K562 (cell line): ENCODE results near the gene TBC1D5. TPM values are rescaled to one million over a fixed set of nuclear protein-coding genes. Genes with fewer than 3 reads are reported as not detected.

Experiments
- ATF1 ChIP-seq, 2 experiments: fragments of 450-650 bp in 1 of 2; IDR thresholded peaks; 2 replicates each; pipeline ENCODE4 v1.6.1; 2016; ENCODE audit warnings: missing compliant biosample characterization in 1 of 2, missing genetic modification characterization in 1 of 2
- CHAMP1 ChIP-seq: fragments of 450-650 bp; IDR thresholded peaks from 2 replicates; pipeline ENCODE4 v1.6.1; 2016; ENCODE audit warnings: mild to moderate bottlenecking
- KLF1 ChIP-seq: fragments of 450-650 bp; IDR thresholded peaks from 2 replicates; pipeline ENCODE4 v1.6.1; 2016; ENCODE audit warnings: missing genetic modification characterization, missing compliant biosample characterization
- SPI1 ChIP-seq: IDR thresholded peaks from 2 replicates; pipeline ENCODE4 v1.6.1; 2011; ENCODE audit warnings: low read depth, low read length, control low read depth, borderline replicate concordance
- SRF ChIP-seq, 2 experiments: fragments of 250-450, 450-650 bp in 1 of 2; sonication (Bioruptor Pico) in 1 of 2; sonication (generic) in 1 of 2; formaldehyde crosslinking; IDR thresholded peaks; 2 replicates each; pipeline versions ENCODE4 v1.5.0 to v1.5.1; 2020 to 2022; ENCODE audit warnings: mild to moderate bottlenecking in 1 of 2, missing genetic modification reagents in 1 of 2
- SRSF1 ChIP-seq: fragments of 200-400 bp; formaldehyde crosslinking; IDR thresholded peaks from 2 replicates; pipeline ENCODE4 v1.6.1; 2017; ENCODE audit warnings: mild to moderate bottlenecking, low read depth, low read length, moderate library complexity
- TRIM28 ChIP-seq: fragments of 450-650 bp; IDR thresholded peaks from 2 replicates; pipeline ENCODE4 v1.6.1; 2017
- ZNF764 ChIP-seq: fragments of 250-450 bp; sonication (Bioruptor Pico); IDR thresholded peaks from 2 replicates; pipeline ENCODE4 v1.4.0; 2020; ENCODE audit warnings: low read depth, mild to moderate bottlenecking, moderate library complexity
- polyA plus RNA-seq, 8 experiments: library from polyadenylated mRNA; depleted of rRNA in 4 of 8; stranded (reverse) in 5 of 8; unstranded in 3 of 8; fragments of >200 nt; fragmentation: Nextera tagmentation in 2 of 8; fragmentation: Illumina TruSeq in 1 of 8; extraction: Ambion mirVana in 2 of 8; extraction: Trizol in 1 of 8; gene quantifications; 2 replicates each; pipeline versions ENCODE4 v1.2.1 to v1.2.3, GENCODE V29; 2011 to 2014; ENCODE audit warnings: inconsistent platforms in 1 of 8, missing spikeins in 1 of 8
- total RNA-seq, 7 experiments: library from RNA; depleted of rRNA in 6 of 7; stranded (reverse); fragments of >200 nt in 6 of 7; fragmentation: Illumina TruSeq in 2 of 7; extraction: Trizol in 2 of 7; gene quantifications; 2 replicates each; pipeline versions ENCODE4 v1.2.1 to v1.2.3, GENCODE V29; 2011 to 2021; ENCODE audit warnings: low replicate concordance in 1 of 7
- TF ChIP-seq, protein P1 (sequence below): fragments of 450-650 bp; formaldehyde crosslinking; IDR thresholded peaks from 2 replicates; pipeline ENCODE4 v1.4.0; 2020; ENCODE audit warnings: mild to moderate bottlenecking, moderate library complexity

The TBC1D5 gene
- total and polyA plus RNA-seq, 9 of the 15 experiments (the other 6 are each of a cell fraction or from before 2014, with no cell fraction given): 2.9 to 38.1 (median 25.6) TPM

DNA sequence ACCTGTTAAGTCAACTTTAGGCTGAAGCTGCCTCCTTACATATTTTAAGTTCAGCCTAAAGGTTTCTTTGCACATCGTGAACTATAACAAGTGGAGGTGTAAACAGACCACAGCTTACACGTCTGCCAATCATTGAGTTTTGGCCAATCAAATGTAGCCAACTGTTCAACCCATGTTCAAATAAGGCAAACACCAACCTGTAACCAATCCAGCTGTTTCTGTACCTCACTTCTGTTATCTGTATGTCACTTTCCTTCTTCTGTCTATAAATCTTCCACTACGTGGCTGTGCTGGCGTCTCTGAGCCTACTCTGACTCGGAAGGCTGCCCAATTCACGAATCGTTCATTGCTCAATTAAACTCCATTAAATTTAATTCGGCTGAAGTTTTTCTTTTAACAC, 356.0 kb downstream of the TBC1D5 start (continued):
- TF ChIP-seq ZNF764 (CRISPR knock-in tag) (no peak), SRF (CRISPR knock-in tag; IDR thresholded peaks at IDR 0.05) (peak in 1 of 2 experiments; percentile 78; a peak in 1 of 4 replicates), CHAMP1 (0 out of 2 replicates have a peak, but pooled peaks have one; percentile 21), TRIM28 (no peak), KLF1 (tag) (no peak), ATF1 (CRISPR knock-in tag; IDR thresholded peaks at IDR 0.05) (no peak), ATF1 (tag; IDR thresholded peaks at IDR 0.05) (peak; percentile 49; the same call in 1 of the 2 replicates), SPI1 (no peak), SRSF1 (no peak)
- TF ChIP-seq, protein P1, sequence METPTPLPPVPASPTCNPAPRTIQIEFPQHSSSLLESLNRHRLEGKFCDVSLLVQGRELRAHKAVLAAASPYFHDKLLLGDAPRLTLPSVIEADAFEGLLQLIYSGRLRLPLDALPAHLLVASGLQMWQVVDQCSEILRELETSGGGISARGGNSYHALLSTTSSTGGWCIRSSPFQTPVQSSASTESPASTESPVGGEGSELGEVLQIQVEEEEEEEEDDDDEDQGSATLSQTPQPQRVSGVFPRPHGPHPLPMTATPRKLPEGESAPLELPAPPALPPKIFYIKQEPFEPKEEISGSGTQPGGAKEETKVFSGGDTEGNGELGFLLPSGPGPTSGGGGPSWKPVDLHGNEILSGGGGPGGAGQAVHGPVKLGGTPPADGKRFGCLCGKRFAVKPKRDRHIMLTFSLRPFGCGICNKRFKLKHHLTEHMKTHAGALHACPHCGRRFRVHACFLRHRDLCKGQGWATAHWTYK (CRISPR knock-in tag): no peak
